Upper lobe of right lung (tissue), 1 donor: ENCODE data around the gene PNLDC1. TPM values are rescaled to one million over a fixed set of nuclear protein-coding genes. Genes with fewer than 3 reads are reported as not detected.
A peak's percentile ranks its signal among the peaks of the same experiment; 100 is the strongest.
"Not testable (repeated sequence)": the region's sequence is repeated elsewhere in the genome, so short reads cannot be mapped to it uniquely, and the experiment has no call there.

Experiments used
- ATAC-seq: fragments of 200-7000 bp; cut with Tn5 transposase; one replicate; pipeline ENCODE4 v1.9.1; 2020; ENCODE audit warnings: mild to moderate bottlenecking, moderate library complexity
- DNase-seq: peaks from one replicate; pipeline ENCODE4 v3.0.0-alpha.2; 2020
- H3K27ac ChIP-seq: fragments of 200-600 bp; one replicate; pipeline ENCODE4 v1.8.0; 2022
- H3K27me3 ChIP-seq: fragments of 200-600 bp; one replicate; pipeline ENCODE4 v1.8.0; 2022; ENCODE audit warnings: mild to moderate bottlenecking
- H3K36me3 ChIP-seq: fragments of 200-600 bp; one replicate; pipeline ENCODE4 v1.8.0; 2022
- H3K4me1 ChIP-seq: fragments of 200-600 bp; one replicate; pipeline ENCODE4 v1.8.0; 2022
- H3K4me3 ChIP-seq: fragments of 200-600 bp; one replicate; pipeline ENCODE4 v1.8.0; 2022; ENCODE audit warnings: mild to moderate bottlenecking
- H3K9me3 ChIP-seq: fragments of 200-600 bp; one replicate; pipeline ENCODE4 v1.8.0; 2022
- CTCF ChIP-seq: fragments of 200-600 bp; IDR thresholded peaks from one replicate; pipeline ENCODE4 v1.8.0; 2022; ENCODE audit warnings: antibody characterized with exemption
- intact Hi-C: fragments of 100-400 bp; cut with DNase I; formaldehyde crosslinking; loops from one replicate; pipeline ENCODE4 v1.11.0; 2022
- total RNA-seq: library from RNA; stranded (reverse); fragmentation: NEBNext Ultra II Directional; extraction: Animal tissue kit (Norgen Biotek cat#: 25700); gene quantifications from one replicate; pipeline ENCODE4 v1.2.1, GENCODE V29; 2021
- donor health status: DM: no; HTN: yes; CAD: no; lungs with severe emphysema.

The PNLDC1 gene
- total RNA-seq, 1 donor from 2014 or later, result 0.49 TPM

- H3K27ac ChIP-seq, result no peak overlapping the region
Measured at GRCh38 chr6:159836718-159837490, 36.8 kb downstream of the PNLDC1 start.

DNA sequence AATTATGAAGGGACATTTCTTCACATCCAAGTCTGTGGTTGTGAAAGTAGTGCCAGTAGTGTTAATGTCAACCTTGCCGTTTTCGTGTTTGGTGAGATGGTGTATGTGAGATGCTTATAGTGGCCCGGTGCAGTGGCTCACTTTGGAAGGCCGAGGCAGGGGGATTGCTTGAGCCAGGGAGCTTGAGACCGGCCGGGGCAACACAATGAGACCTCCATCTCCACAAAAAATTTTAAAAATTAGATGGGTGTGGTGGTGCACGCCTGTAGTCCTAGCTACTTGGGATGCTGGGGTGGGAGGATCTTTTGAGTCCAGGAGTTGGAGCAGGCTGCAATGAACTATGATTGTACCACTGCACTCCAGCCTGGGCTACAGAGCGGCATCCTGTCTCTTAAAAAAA lies 37.4 kb downstream of the PNLDC1 start:
- Histone ChIP-seq H3K36me3 (no peaks in the 10 kb centered on the region), H3K4me1 (no peaks in the 10 kb centered on the region), H3K27ac (no peak overlapping the region), H3K27me3 (no peaks in the 10 kb centered on the region), H3K4me3 (no peak overlapping the region), H3K9me3 (no peaks in the 10 kb centered on the region)
- no peak for TF ChIP-seq CTCF
- DNase-seq (no peak), ATAC-seq (no peak)
- intact Hi-C loops, result no loop called here

More at GRCh38 chr6:159836718-159837490, 36.8 kb downstream of the PNLDC1 start:
- H3K27me3 ChIP-seq, result no peaks in the 10 kb centered on the region
- no peaks in the 10 kb centered on the region for H3K4me1 ChIP-seq
- ATAC-seq (no peak), DNase-seq (no peak)
- intact Hi-C loops, result no loop called here
- H3K36me3 ChIP-seq, result no peaks in the 10 kb centered on the region
- H3K4me3 ChIP-seq, result no peak overlapping the region
- no peak for TF ChIP-seq CTCF
- H3K9me3 ChIP-seq, result no peaks in the 10 kb centered on the region

DNA sequence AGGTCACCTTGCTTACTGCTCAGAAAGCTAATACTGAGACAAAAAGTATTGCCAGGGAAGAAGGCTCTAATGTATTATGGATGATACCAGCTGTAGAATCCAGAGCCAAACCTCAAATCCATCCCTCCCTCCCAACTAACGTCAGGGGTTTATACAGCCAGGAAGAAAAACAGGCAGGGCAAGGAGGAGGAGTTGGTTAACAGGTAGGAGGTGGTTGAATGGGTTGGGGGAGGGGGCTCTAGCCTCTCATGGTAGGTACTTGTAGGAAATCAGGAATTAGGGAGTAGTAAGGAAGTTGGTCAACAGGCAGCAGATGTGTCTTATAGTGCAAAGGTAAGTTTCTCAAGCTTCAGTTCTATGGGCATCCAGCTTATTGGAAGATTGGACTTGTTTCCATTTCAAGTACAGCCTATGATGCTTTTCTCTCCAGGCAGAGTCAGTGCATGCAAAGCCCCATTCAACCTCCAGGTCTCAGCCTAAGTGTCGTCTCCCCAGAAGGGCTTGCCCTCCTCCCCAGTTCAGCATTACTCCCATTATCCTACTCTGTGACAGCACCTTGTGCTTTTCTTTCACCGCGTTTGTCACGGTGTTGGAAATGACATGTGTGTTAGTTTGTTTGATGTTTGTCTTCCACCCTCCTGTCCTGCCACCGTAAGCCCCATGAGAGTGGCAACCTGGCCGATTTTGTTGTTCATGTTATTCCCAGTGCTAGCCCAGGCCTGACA lies 38.1 kb downstream of the PNLDC1 start:
- H3K4me3 ChIP-seq, result no peak overlapping the region
- H3K36me3 ChIP-seq, result no peaks in the 10 kb centered on the region
- no peaks in the 10 kb centered on the region for H3K4me1 ChIP-seq
- intact Hi-C loops, result no loop called here
- H3K9me3 ChIP-seq, result no peaks in the 10 kb centered on the region
- no peak overlapping the region for H3K27ac ChIP-seq
- ATAC-seq (no peak), DNase-seq (no peak)
- H3K27me3 ChIP-seq, result no peaks in the 10 kb centered on the region
- TF ChIP-seq CTCF, result no peak

GRCh38 chr6:159842035-159842434 lies 42.0 kb downstream of the PNLDC1 start:
- DNase-seq (no peak), ATAC-seq (peak; percentile 12)
- intact Hi-C loops, result no loop called here
- H3K4me3 ChIP-seq, result no peak overlapping the region
- no peak overlapping the region for H3K27ac ChIP-seq
- H3K27me3 ChIP-seq, result no peaks in the 10 kb centered on the region
- H3K9me3 ChIP-seq, result no peaks in the 10 kb centered on the region
- no peaks in the 10 kb centered on the region for H3K36me3 ChIP-seq
- peak; percentile 26 for TF ChIP-seq CTCF
- H3K4me1 ChIP-seq, result no peaks in the 10 kb centered on the region

DNA sequence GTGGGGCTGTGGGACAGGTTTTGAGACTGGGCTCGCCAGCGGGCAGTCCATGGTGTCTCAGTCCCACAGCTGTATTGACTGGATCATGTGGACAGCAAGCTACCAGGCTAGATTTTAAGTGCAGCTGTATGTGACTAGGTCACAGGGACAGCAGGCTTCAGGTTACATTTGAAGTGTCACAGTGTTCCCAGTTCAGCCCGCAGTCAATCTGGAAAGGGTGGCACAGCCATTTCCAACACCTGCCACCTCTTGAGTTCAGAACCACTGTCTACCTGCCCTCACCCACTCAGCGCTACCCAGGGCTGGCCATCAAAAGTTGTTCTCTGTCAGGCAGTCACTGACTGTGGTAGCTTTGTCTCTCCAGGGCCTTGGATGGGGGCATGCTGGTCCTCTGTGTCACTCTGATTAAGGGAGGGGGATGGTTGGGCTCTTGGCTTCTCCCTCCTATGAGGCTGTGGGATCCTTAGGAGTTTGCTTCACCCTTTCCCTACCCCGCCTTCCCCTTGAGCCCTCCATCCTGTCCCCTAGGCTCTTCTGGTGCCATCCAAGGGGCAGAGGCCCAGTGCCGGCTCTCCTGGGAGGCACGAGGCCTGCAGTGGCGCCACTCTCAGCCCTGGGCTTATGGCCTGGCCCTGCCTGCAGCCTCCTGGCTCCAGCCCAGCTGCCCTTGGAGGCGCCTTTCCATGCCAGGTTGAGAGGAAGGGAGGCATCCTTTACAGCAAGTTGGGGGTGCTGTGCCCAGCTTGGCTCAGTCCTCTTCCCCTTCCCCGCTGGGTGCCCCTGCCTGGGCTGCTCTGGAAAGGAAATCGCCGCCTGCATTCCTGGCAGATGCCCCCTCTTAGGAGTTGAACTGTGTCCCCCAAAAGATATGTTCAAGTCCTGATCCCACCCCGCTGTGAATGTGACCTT lies 44.9 kb downstream of the PNLDC1 start:
- TF ChIP-seq CTCF, result no peak
- no peaks in the 10 kb centered on the region for H3K36me3 ChIP-seq
- no peaks in the 10 kb centered on the region for H3K9me3 ChIP-seq
- no peaks in the 10 kb centered on the region for H3K4me1 ChIP-seq
- DNase-seq, result no peak
- H3K4me3 ChIP-seq, result no peak overlapping the region
- intact Hi-C loops, result no loop called here
- H3K27ac ChIP-seq, result no peak overlapping the region
- ATAC-seq, result peak; percentile 48
- H3K27me3 ChIP-seq, result no peaks in the 10 kb centered on the region

- H3K4me1 ChIP-seq, H3K27me3 ChIP-seq, H3K4me3 ChIP-seq, ATAC-seq, DNase-seq, intact Hi-C loops, H3K27ac ChIP-seq, H3K36me3 ChIP-seq, H3K9me3 ChIP-seq: not testable (repeated sequence)
Measured at GRCh38 chr6:159848552-159848951, 48.5 kb downstream of the PNLDC1 start.

DNA sequence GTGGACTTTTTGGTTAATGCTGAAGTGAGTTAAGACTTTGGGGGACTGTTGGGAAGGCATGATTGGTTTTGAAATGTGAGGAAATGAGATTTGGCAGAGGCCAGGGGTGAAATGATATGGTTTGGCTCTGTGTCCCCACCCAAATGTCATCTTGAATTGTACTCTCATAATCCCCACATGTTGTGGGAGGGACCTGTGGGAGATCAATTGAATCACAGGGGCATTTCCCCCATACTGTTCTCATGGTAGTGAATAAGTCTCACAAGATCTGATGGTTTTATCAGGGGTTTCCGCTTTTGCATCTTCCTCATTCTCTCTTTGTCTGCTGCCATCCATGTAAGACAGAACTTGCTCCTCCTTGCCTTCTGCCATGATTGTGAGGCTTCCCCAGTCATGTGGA lies 49.8 kb downstream of the PNLDC1 start:
- H3K9me3 ChIP-seq, intact Hi-C loops, H3K27me3 ChIP-seq, H3K4me3 ChIP-seq, DNase-seq, ATAC-seq, H3K36me3 ChIP-seq, H3K27ac ChIP-seq, H3K4me1 ChIP-seq: not testable (repeated sequence)
